GM13977 (cell line): ENCODE results near the gene TMEM178A.

Experiments used
- DNase-seq: peaks from one replicate; pipeline ENCODE4 v3.0.0; 2012; ENCODE audit warnings: low spot score
- CTCF ChIP-seq: IDR thresholded peaks from 2 replicates; pipeline ENCODE4 v1.5.1; 2012; ENCODE audit warnings: mild to moderate bottlenecking, control low read depth; ENCODE audit not compliant: insufficient read depth; ENCODE audit errors: extremely low read depth, missing control alignments
- in situ Hi-C: fragments of 300-500 bp; cut with MboI; formaldehyde crosslinking; loops from one replicate; pipeline ENCODE4 v1.12.0; 2022; ENCODE audit warnings: low sequenced_read_pairs, low pct_unique_long_range_greater_than_20kb, mixed read lengths, inconsistent platforms; ENCODE audit not compliant: unreplicated experiment

TMEM178A gene

GRCh38 chr2:39642051-39642718, 23.5 kb upstream of the TMEM178A start:
- DNase-seq = no peak
- in situ Hi-C loops = no loop called here
- TF ChIP-seq CTCF = no peak

- in situ Hi-C loops = no loop called here
- DNase-seq = no peak
- no peak for TF ChIP-seq CTCF
These were observed 19.9 kb upstream of the TMEM178A start for GRCh38 chr2:39645826-39646225.

DNA sequence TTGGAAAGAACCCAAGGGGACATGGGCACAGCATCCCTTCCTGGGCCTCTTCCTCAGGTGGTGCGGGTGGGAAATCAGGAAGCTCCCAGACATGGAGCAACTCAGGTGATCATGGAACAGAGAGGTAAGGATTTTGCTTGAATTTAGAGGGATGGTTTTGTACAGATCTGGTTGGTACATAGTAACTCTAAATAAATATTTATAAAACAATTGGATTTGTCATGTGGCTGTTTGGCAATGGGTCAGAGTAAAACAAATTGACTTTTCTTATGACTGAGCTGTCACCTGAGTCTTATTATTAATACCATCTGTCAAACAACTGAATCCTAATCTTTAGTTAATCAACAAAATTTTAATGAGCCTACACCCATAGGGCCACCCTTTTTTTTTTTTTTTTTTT, 19.4 kb upstream of the TMEM178A start:
- no peak for TF ChIP-seq CTCF
- in situ Hi-C loops = no loop called here
- no peak for DNase-seq

DNA sequence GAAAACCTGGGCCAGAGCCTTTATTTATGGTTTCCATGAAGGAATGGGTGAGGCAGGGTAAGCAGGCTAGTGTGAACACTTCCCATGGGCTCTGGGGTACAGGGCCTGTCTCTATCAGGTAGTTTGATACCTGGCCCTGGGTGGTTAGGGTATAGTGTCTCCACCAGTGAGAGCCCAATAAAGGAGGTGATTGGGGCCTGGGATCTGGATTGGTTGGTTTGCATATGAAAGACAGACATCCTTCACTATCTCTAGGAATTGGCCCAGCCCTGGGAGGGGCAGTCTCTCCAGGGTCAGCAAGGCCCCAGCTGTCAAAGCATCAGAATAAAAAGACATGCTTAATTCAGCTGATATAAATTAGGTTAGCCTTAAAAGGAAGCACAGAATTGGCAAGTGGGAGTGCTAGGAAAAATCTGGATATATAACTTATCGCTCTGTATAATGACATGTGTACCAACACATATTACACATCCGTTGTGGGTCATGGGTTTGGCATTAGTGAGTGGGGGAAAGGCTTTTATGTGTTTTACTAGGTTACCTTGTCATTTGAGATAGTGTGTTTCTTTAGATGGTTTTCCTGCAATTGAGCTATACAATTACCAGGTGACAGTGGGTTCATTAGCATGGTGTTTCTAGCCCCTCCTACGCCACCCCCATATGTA, 18.5 kb upstream of the TMEM178A start:
- no peak for DNase-seq
- TF ChIP-seq CTCF = no peak
- in situ Hi-C loops = no loop called here

DNA sequence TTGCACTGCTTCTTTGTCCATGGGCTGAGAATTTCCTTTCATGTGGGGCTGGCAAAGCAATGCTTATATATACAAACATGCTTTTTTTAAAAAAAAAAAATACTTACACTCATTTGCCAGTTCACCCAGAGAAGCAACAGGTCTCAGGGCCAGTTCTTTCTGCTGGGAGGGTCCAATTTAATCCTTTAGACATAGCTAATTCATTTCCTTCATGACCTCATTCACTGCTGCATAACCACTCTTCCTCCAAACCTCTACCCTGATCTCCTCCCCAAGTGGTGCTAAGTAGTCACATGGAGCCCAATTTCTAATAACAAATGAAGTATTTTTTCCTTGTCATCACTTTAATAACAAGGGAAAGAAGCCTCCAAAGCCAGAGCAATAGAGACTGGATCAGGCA, 17.1 kb upstream of the TMEM178A start:
- in situ Hi-C loops = no loop called here
- no peak for TF ChIP-seq CTCF
- DNase-seq = no peak

DNA sequence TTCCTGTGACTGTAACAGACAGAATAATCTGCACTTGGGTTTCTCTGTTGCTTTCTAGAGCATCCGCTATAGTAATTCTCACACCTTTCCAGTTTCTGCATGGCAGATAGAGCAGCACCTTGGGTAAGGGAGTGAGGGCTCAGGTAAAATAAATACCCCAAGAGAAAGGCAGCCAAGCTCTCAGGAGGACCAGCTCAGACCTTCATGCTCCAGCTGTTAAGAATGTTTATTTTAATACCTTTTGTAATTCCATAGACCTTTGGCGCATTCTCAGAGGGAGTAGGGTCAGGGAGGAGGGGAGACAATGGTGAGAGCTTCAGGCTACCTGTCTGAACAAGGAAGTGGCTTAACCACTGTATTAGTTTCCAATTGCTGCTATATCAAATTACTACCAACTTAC, 16.2 kb upstream of the TMEM178A start:
- DNase-seq = no peak
- TF ChIP-seq CTCF = no peak
- in situ Hi-C loops = no loop called here
